Heart right ventricle (tissue), 16 donors: ENCODE measurements around the gene CDC42. TPM values are rescaled to one million over a fixed set of nuclear protein-coding genes. Genes with fewer than 3 reads are reported as not detected.
"Not testable (repeated sequence)": the region's sequence is repeated elsewhere in the genome, so short reads cannot be mapped to it uniquely, and the experiment has no call there.

ENCODE experiments used
- ATAC-seq, 8 donors: fragments of 200-7000 bp; cut with Tn5 transposase; one replicate each; pipeline ENCODE4 v1.9.1; 2020; ENCODE audit warnings: mild to moderate bottlenecking in 8 of 8, moderate library complexity in 8 of 8, moderate number of reproducible peaks in 1 of 8
- DNase-seq, 2 donors: peaks; one replicate each; pipeline ENCODE4 v3.0.0-alpha.2; 2020
- H3K27ac ChIP-seq, 10 donors: fragments of 200-600 bp; sonication (generic) in 2 of 10; one replicate each; pipeline versions ENCODE4 v1.5.0 to v1.8.0; 2020 to 2022; ENCODE audit warnings: mild to moderate bottlenecking in 3 of 10
- H3K27me3 ChIP-seq, 7 donors: fragments of 200-600 bp; one replicate each; pipeline ENCODE4 v1.8.0; 2021 to 2022; ENCODE audit warnings: mild to moderate bottlenecking in 2 of 7
- H3K36me3 ChIP-seq, 9 donors: fragments of 200-600 bp; sonication (generic) in 1 of 9; one replicate each; pipeline versions ENCODE4 v1.5.0 to v1.8.0; 2020 to 2022; ENCODE audit warnings: mild to moderate bottlenecking in 2 of 9
- H3K4me1 ChIP-seq, 9 donors: fragments of 200-600 bp; sonication (generic) in 1 of 9; one replicate each; pipeline versions ENCODE4 v1.5.0 to v1.8.0; 2020 to 2022; ENCODE audit warnings: mild to moderate bottlenecking in 4 of 9
- H3K4me3 ChIP-seq, 10 donors: fragments of 200-600 bp; sonication (generic) in 2 of 10; one replicate each; pipeline versions ENCODE4 v1.5.0 to v1.8.0; 2020 to 2022; ENCODE audit warnings: mild to moderate bottlenecking in 7 of 10, moderate library complexity in 2 of 10
- H3K9me3 ChIP-seq, 11 donors: fragments of 200-600 bp in 10 of 11; sonication (generic) in 2 of 11; one replicate each; pipeline versions ENCODE4 v1.5.0 to v1.8.0; 2013 to 2022; ENCODE audit warnings: mild to moderate bottlenecking in 2 of 11, control low read depth in 1 of 11, moderate library complexity in 1 of 11
- WGBS, 2 donors: extraction: QIAGEN DNeasy Blood & Tissue Kit; methylation state at CpG; one replicate each; pipeline ENCODE4 v1.1.7; 2013; ENCODE audit warnings: inconsistent platforms in 1 of 2; 5-methylcytosine and 5-hydroxymethylcytosine counted together
- intact Hi-C, 10 donors: fragments of 100-400 bp; cut with DNase I; formaldehyde crosslinking; loops; one replicate each; pipeline versions ENCODE4 v1.11.1 to v1.14.2; 2022
- polyA plus RNA-seq, 2 donors: library from polyadenylated mRNA; stranded (reverse); fragments of 200-250 nt; gene quantifications; one replicate each; pipeline ENCODE4 v1.2.3, GENCODE V29; 2013
- total RNA-seq, 10 donors: library from RNA; stranded (reverse); fragmentation: NEBNext Ultra II Directional in 3 of 10; extraction: Animal tissue kit (Norgen Biotek cat#: 25700) in 3 of 10; gene quantifications; one replicate each; pipeline versions ENCODE4 v1.2.1 to v1.2.4, GENCODE V29; 2021 to 2023
- TF ChIP-seq, protein P1 (sequence below), 9 donors: fragments of 200-600 bp; sonication (generic) in 2 of 9; IDR thresholded peaks; one replicate each; pipeline versions ENCODE4 v1.5.0 to v1.8.0; 2021 to 2022; ENCODE audit warnings: antibody characterized with exemption in 9 of 9, mild to moderate bottlenecking in 5 of 9, moderate library complexity in 1 of 9
- donor health status: Arrhythmogenic right ventricular cardiomyopathy.
- donor health status: ischemic (EF 13 %, LVEDD 7.1; RV severe dilation, severe dysfunction).
- donor health status: healthy with polysubstance abuse.
- donor health status: DM: no; HTN: yes; CAD: no.
- donor health status: DM: no; HTN: no; CAD: no.
- donor health status: ischemic (EF 25% LVEDD 6.9; RV normal size, moderate dysfunction).
- donor health status: ischemic (EF 25% LVEDD 5.7; RV mildly dilated, moderate dysfunction).
- donor health status: healthy.
- donor health status: DM: yes; HTN: yes; CAD: no.
- donor health status: Ischemic cardiomyopathy.
- donor health status: ischemic (EF 35%, LVEDD 5.7; RV mildly dilated, moderate dysfunction).
- donor health status: nonischemic (EF 11% LVEDD 7.7; RV severe dilation, severe dysfunction).
- donor health status: DM: yes; HTN: yes; CAD: no.
- donor health status: PGD.
- donor health status: ischemic (EF 29% LVEDD 5.4; RV normal size, mild dysfunction).
- donor health status: nonischemic (EF 23%, LVEDD 6.1; RV moderate dilation, normal function).

CDC42 gene
- total and polyA plus RNA-seq, 12 donors: 68.7 to 259 (median 168) TPM

DNA sequence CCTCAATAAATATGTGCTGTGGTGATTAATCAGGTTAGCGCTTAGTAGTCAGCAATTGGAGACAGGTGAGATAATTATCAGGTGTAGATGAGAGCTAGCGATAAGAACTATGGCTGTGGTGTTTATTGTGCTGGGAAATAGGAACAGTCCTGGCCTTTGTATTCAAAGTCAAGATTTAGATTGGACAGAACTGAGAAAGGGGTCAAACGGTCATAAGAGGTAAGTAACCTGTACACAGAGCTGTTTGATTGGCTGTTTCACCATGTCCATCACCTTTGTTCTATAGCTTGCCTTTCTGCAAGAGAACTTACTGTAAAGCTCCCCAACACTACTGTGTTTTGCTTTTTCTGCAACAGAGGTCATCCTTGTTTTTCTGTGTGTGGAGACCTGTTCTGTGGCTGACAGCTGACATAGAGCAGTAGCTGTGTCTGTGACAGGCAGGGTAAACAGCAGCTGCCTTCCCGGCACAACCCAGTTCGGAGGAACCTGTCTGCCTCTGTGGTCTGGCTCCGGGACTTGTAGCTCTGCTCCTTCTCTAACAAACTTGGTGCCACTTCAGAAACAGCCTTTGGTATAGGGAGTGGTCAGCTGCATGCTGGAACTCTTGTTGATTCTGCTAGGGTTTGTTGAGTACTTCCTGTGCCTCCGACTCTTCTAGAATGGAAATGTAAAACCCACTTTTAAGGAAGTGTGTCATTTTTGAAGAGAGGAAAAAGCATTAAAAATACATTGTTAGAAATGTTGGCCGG lies 21.1 kb upstream of the CDC42 start:
- peaks cover 0 to 20% (median 11%) of the 10 kb centered on the region in 9 donors for H3K4me1 ChIP-seq
- TF ChIP-seq, protein P1, sequence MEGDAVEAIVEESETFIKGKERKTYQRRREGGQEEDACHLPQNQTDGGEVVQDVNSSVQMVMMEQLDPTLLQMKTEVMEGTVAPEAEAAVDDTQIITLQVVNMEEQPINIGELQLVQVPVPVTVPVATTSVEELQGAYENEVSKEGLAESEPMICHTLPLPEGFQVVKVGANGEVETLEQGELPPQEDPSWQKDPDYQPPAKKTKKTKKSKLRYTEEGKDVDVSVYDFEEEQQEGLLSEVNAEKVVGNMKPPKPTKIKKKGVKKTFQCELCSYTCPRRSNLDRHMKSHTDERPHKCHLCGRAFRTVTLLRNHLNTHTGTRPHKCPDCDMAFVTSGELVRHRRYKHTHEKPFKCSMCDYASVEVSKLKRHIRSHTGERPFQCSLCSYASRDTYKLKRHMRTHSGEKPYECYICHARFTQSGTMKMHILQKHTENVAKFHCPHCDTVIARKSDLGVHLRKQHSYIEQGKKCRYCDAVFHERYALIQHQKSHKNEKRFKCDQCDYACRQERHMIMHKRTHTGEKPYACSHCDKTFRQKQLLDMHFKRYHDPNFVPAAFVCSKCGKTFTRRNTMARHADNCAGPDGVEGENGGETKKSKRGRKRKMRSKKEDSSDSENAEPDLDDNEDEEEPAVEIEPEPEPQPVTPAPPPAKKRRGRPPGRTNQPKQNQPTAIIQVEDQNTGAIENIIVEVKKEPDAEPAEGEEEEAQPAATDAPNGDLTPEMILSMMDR (IDR thresholded peaks at IDR 0.05): no peak
- 44 to 58% methylated on average over 8 of the region's 8 CpGs for WGBS, 2 donors
- H3K4me3 ChIP-seq: no peak overlapping the region
- peak in 1 of 2 donors; percentile 35 for DNase-seq
- intact Hi-C loops: no loop called here
- H3K27me3 ChIP-seq: no peaks in the 10 kb centered on the region
- ATAC-seq: peak; percentile 52 to 97 (median 84)
- peak overlapping the region; percentile 46 to 76 (median 68) for H3K27ac ChIP-seq
- H3K9me3 ChIP-seq: no peaks in the 10 kb centered on the region
- peaks cover 0 to 16% (median 0%) of the 10 kb centered on the region in 9 donors for H3K36me3 ChIP-seq

GRCh38 chr1:22034834-22035233 lies 17.7 kb upstream of the CDC42 start:
- 77 to 91% methylated on average over 5 of the region's 5 CpGs for WGBS, 2 donors
- not testable (repeated sequence) for ATAC-seq, H3K27me3 ChIP-seq

GRCh38 chr1:22037520-22037919 lies 15.0 kb upstream of the CDC42 start:
- H3K36me3 ChIP-seq: no peaks in the 10 kb centered on the region
- no peak overlapping the region for H3K4me3 ChIP-seq
- H3K4me1 ChIP-seq: peaks cover 0 to 39% (median 12%) of the 10 kb centered on the region in 9 donors
- ATAC-seq: no peak
- intact Hi-C loops: no loop called here
- TF ChIP-seq, protein P1 (IDR thresholded peaks at IDR 0.05): no peak
- H3K27me3 ChIP-seq: no peaks in the 10 kb centered on the region
- H3K9me3 ChIP-seq: no peaks in the 10 kb centered on the region
- peak overlapping the region in 2 of 10 donors; percentile 5 to 46 for H3K27ac ChIP-seq
- 67 to 68% methylated on average over 7 of the region's 7 CpGs for WGBS, 2 donors
- no peak for DNase-seq

More at GRCh38 chr1:22034834-22035233, 17.7 kb upstream of the CDC42 start:
- H3K27ac ChIP-seq, intact Hi-C loops, DNase-seq, H3K9me3 ChIP-seq, H3K4me3 ChIP-seq: not testable (repeated sequence)
- Histone ChIP-seq H3K4me1 (peaks cover 0 to 42% (median 14%) of the 10 kb centered on the region in 9 donors), H3K36me3 (peaks cover 0 to 13% (median 0%) of the 10 kb centered on the region in 9 donors)

GRCh38 chr1:22038036-22038435 lies 14.5 kb upstream of the CDC42 start:
- Histone ChIP-seq H3K27me3 (no peaks in the 10 kb centered on the region), H3K36me3 (no peaks in the 10 kb centered on the region), H3K27ac (peak overlapping the region in 2 of 10 donors; percentile 5 to 46), H3K9me3 (no peaks in the 10 kb centered on the region), H3K4me1 (peaks cover 0 to 39% (median 12%) of the 10 kb centered on the region in 9 donors), H3K4me3 (no peak overlapping the region)
- TF ChIP-seq, protein P1 (IDR thresholded peaks at IDR 0.05): no peak
- intact Hi-C loops: no loop called here
- peak; percentile 16 to 51 for DNase-seq
- 73 to 86% methylated on average over 5 of the region's 5 CpGs for WGBS, 2 donors
- ATAC-seq: peak in 6 of 8 donors; percentile 56 to 86 (median 76)
